K562 treated with DMSO at 1 percent for 12 hours (cell line): ENCODE data around the gene CLOCK. TPM values are rescaled to one million over a fixed set of nuclear protein-coding genes. Genes with fewer than 3 reads are reported as not detected.

Experiments
- total RNA-seq: library from RNA; unstranded; fragments of 300-600 nt; gene quantifications from 2 replicates; pipeline ENCODE4 v1.2.3, GENCODE V29; 2022; ENCODE audit not compliant: insufficient read depth

The CLOCK gene
- total RNA-seq: 1.3 and 12.8 TPM in 2 replicates

GRCh38 chr4:55546756-55547465, at the start of gene CLOCK:
TSS of gene CLOCK (minus strand) at chr4:55546909. CDS start at chr4:55482785, 64,124 bp downstream.

GRCh38 chr4:55592014-55592413, 45.3 kb upstream of the CLOCK start, which contains the start of gene PDCL2:
TSS of gene PDCL2 (minus strand) at chr4:55592245. CDS start at chr4:55592109, 136 bp downstream.

GRCh38 chr4:55395529-55396307, 151.0 kb downstream of the CLOCK start, which contains the start of gene TMEM165:
TSS of gene TMEM165 (plus strand) at chr4:55395957. CDS start at chr4:55396190, 233 bp downstream.

Other genes starting within 250 kb of the CLOCK start
- 11.7 and 11.8 TPM in 2 replicates for gene SRD5A3, start 200.7 kb downstream of the CLOCK start, total RNA-seq
- gene TMEM165, start 151.0 kb downstream of the CLOCK start, total RNA-seq: 56.8 and 78.6 TPM in 2 replicates
- gene PDCL2, start 45.3 kb upstream of the CLOCK start, total RNA-seq: not detected in 2 replicates
- 387 and 412 TPM in 2 replicates for gene NMU, start 89.4 kb upstream of the CLOCK start, total RNA-seq